Ishikawa (cell line): ENCODE measurements around the gene NLN.
A peak's percentile ranks its signal among the peaks of the same experiment; 100 is the strongest.

Experiments used
- CEBPB ChIP-seq: IDR thresholded peaks from 2 replicates; pipeline ENCODE4 v1.6.1; 2012
- CREB1 ChIP-seq: IDR thresholded peaks from 2 replicates; pipeline ENCODE4 v1.6.1; 2012; ENCODE audit warnings: low read depth
- EGR1 ChIP-seq: IDR thresholded peaks from 2 replicates; pipeline ENCODE4 v1.6.1; 2012
- EP300 ChIP-seq: IDR thresholded peaks from 2 replicates; pipeline ENCODE4 v1.6.1; 2012; ENCODE audit warnings: borderline replicate concordance
- FOXM1 ChIP-seq: IDR thresholded peaks from 2 replicates; pipeline ENCODE4 v1.6.1; 2012; ENCODE audit warnings: low read depth, borderline replicate concordance
- NFIC ChIP-seq: IDR thresholded peaks from 2 replicates; pipeline ENCODE4 v1.6.1; 2012
- RAD21 ChIP-seq: IDR thresholded peaks from 2 replicates; pipeline ENCODE4 v1.6.1; 2012; ENCODE audit warnings: low read depth
- REST ChIP-seq: IDR thresholded peaks from 2 replicates; pipeline ENCODE4 v1.6.1; 2012; ENCODE audit warnings: low read depth, mild to moderate bottlenecking
- TAF1 ChIP-seq: IDR thresholded peaks from 2 replicates; pipeline ENCODE4 v1.6.1; 2012; ENCODE audit warnings: low read depth, mild to moderate bottlenecking
- TCF12 ChIP-seq: IDR thresholded peaks from 2 replicates; pipeline ENCODE4 v1.6.1; 2012; ENCODE audit warnings: low read depth
- TEAD4 ChIP-seq: IDR thresholded peaks from 2 replicates; pipeline ENCODE4 v1.6.1; 2012
- USF1 ChIP-seq: IDR thresholded peaks from 2 replicates; pipeline ENCODE4 v1.6.1; 2012
- YY1 ChIP-seq: IDR thresholded peaks from 2 replicates; pipeline ENCODE4 v1.6.1; 2012; ENCODE audit warnings: low read depth
- ZBTB7A ChIP-seq: IDR thresholded peaks from 2 replicates; pipeline ENCODE4 v1.6.1; 2012; ENCODE audit warnings: low read depth
- TF ChIP-seq, protein P1 (sequence below): IDR thresholded peaks from 2 replicates; pipeline ENCODE4 v1.6.1; 2012

NLN gene

GRCh38 chr5:65871182-65871581 lies 149.2 kb downstream of the NLN start:
- no peak for TF ChIP-seq CEBPB
- TF ChIP-seq TEAD4 = 0 out of 2 replicates have a peak, but pooled peaks have one; percentile 14
- no peak for TF ChIP-seq CREB1
- TF ChIP-seq EP300 = no peak

- no peak for TF ChIP-seq EP300
- TF ChIP-seq TEAD4 = no peak
- no peak for TF ChIP-seq CREB1
- TF ChIP-seq NFIC = no peak
- no peak for TF ChIP-seq TAF1
Measured at GRCh38 chr5:65873181-65873750, 151.3 kb downstream of the NLN start.

DNA sequence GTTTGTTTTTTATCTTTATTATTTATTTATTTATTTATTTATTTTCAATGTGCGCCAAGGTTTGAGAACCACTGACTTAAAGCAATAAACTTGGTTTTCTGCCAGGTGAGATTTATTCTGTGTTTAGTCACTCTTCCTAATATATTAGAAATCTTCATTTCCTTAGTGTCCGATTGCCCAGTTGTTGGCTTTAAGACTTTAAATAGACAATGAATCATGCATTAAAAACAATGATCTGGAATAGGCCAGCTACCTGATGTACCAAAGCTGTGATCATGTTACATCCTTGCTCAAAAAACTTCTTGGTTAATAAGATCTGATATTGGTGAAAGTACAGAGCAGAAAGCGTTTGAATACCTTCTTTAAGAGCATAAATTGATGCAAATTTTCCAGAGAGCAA lies 152.2 kb downstream of the NLN start:
- TF ChIP-seq TAF1 = no peak
- TF ChIP-seq NFIC = no peak; the same call in 1 of the 2 replicates
- no peak for TF ChIP-seq CEBPB
- TF ChIP-seq TCF12 = no peak
- TF ChIP-seq FOXM1 = no peak
- no peak for TF ChIP-seq ZBTB7A
- no peak for TF ChIP-seq EGR1
- no peak for TF ChIP-seq EP300
- TF ChIP-seq RAD21 = no peak
- no peak for TF ChIP-seq USF1
- TF ChIP-seq, protein P1, sequence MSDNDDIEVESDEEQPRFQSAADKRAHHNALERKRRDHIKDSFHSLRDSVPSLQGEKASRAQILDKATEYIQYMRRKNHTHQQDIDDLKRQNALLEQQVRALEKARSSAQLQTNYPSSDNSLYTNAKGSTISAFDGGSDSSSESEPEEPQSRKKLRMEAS = no peak
- no peak for TF ChIP-seq REST
- no peak for TF ChIP-seq TEAD4
- no peak for TF ChIP-seq CREB1
- TF ChIP-seq YY1 = no peak

DNA sequence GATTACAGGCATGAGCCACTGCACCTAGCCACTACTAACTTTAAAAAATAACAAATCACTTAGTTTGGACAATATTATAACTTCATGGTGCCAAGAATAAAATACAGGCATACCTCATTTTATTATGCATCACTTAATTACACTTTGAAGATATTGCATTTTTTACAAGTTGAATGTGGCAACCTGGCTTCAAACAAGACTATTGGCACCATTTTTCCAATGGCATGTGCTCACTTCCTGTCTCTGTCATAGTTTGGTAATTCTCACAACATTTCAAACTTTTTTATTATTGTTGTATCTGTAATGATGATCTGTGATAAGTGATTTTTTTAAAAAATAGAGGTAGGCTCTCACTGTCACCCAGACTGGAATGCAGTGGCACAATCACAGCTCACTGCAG lies 154.5 kb downstream of the NLN start:
- TF ChIP-seq REST (no peak), TCF12 (no peak), USF1 (no peak), FOXM1 (no peak), TEAD4 (no peak), TAF1 (no peak), YY1 (no peak), RAD21 (no peak)
- TF ChIP-seq, protein P1 = no peak

DNA sequence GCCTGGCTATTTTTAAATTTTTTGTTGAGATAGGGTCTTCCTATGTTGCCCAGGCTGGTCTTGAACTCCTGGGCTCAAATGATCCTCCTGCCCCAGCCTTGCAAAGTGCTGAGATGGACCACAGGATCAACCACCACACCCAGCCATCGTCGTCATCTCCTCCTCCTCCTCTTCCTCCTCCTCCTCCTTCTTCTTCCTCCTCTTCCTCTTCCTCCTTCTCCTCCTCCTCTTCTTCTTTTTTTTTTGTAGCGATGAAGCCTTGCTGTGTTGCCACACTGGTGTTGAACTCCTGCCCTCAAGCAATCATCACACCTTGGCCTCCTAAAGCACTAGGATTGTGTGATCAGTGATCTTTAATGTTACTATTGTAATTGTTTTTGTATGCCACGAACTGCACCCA lies 155.0 kb downstream of the NLN start:
- TF ChIP-seq, protein P1 = no peak
- TF ChIP-seq TEAD4 (no peak), YY1 (no peak), USF1 (no peak)
